Brain pericyte (primary cell): ENCODE data around the gene SMIM27.
"Not testable (repeated sequence)": the region's sequence is repeated elsewhere in the genome, so short reads cannot be mapped to it uniquely, and the experiment has no call there.

Experiments used
- DNase-seq: peaks from one replicate; pipeline ENCODE4 v3.0.0-alpha.2; 2012; ENCODE audit warnings: low read depth, low spot score

SMIM27 gene

DNA sequence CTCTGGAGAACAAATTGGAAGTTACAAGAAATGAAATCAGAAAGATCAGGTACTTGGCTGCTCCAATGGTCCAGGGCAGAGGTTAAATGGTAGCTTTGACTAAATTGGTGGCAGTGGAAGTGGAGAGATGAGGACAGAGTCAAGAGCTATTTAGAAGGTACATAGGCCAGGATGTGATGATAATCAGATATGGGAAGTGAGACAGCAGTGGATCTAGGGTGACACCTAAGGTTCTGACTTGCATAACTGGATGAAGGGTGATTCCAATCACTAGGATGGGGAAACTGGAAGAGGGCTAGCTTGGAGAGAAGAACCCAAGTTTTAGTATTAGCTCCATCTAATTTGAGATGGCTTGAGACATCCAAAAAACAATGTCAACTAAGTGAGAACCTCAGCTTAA, 44.8 kb downstream of the SMIM27 start:
- DNase-seq: no peak

DNA sequence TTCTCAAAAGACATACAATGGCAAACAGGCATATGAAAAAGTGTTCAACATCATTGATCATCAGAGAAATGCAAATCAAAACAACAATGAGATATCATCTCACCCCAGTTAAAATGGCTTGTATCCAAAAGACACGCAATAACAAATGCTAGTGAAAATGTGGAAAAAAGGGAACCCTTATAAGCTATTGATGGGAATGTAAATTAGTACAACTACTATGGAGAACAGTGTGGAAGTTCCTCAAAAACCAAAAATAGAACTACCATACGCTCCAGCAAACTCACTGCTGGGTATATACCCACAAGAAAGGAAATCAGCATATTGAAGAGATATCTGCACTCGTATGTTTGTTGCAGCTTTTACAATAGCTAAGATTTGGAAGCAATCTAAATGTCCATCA, 46.9 kb downstream of the SMIM27 start:
- not testable (repeated sequence) for DNase-seq
